Medulla oblongata (tissue), 1 donor: Measurements from ENCODE around the gene INPP5D.
A peak's percentile ranks its signal among the peaks of the same experiment; 100 is the strongest.
"Not testable (repeated sequence)": the region's sequence is repeated elsewhere in the genome, so short reads cannot be mapped to it uniquely, and the experiment has no call there.

Experiments
- DNase-seq: peaks from one replicate; pipeline ENCODE4 v3.0.0-alpha.2; 2015; ENCODE audit errors: extremely low spot score

Gene INPP5D

DNA sequence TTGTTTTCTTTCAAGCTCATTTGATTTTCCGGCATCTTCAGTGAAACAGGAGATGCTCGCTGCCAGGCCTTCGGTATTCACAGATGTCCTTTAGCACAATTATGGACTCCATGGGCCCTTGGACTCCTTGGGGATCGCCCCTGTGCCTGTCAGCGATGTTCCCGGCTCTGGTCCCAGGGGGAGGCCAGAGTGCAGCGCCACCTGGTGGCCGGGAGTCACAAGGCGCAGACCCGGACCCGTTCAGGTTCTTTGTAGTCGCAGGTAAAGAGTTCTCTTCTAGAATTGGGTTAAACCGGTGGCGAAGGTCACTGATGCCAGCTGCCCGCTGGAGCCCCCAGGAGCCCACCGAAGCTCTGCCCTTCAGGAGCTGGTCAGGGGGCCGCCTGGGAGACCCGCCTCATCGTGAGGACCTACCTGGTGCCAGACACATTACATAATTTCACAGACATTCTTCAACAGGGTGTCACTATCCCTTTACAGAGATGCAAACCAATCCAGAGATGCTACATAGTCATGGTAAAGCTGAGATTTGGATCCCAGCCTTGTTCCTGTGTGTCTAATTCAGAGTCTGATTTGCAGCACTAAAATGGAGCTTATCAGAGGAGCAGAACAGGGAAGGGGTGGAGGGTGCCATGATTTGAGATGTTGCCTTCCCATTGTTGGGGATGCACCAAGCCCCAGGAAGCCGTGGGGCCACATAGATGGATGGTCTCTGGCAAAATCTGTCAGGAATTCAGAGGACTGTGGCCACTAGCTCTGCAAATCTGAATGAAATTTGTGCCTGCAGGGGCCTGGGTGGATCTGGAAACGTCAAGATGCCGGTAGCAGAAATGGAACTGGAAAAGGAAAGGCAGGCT is 6.0 kb upstream of the INPP5D start:
- DNase-seq = peak; percentile 64

DNA sequence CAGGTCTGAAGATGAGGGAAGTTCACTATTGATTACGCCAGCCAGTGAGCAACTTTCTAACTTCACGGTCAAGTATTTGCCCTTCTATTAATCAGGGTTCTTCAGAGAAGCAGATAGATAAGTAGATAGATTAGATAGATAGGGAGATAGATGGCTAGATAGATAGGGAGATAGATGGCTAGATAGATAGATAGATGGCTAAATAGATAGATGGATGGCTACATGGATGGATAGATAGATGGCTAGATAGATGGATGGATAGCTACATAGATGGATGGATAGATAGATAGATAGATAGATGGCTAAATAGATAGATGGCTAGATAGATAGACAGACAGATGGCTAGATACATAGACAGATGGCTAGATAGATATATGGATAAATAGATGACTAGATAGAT is 4.8 kb upstream of the INPP5D start:
- no peak for DNase-seq

DNA sequence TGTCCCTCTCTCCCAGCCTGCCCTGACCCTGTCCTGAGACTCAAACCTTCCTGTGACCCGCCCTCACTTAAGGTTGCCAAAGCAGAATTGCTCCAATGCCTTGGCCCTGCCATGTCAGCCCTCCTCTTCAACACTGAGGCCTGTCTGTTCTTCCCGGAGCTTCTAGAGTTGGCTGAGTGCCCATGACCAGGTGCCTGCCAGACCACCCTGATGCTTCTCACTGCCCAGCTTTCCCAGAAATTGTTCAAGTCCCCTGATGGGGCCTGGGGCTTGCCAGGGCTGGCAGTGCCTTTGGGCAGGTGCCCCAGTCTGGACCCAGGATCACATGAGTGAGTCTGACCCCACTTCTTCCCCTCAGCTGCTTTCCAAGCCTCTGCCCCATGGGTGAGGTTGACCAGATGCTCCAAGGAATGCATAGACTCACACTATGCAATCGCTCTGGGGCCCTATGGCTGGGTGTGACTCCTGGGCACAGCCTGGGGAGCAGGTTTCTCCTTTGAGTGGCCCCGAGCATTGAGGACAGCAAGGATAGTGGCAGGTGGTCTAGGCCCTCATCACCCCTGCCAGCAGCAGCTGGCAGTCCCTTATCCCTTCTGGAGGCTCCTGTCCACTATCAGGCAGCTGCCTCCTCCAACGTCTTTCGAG is 3.1 kb upstream of the INPP5D start:
- DNase-seq = no peak

DNA sequence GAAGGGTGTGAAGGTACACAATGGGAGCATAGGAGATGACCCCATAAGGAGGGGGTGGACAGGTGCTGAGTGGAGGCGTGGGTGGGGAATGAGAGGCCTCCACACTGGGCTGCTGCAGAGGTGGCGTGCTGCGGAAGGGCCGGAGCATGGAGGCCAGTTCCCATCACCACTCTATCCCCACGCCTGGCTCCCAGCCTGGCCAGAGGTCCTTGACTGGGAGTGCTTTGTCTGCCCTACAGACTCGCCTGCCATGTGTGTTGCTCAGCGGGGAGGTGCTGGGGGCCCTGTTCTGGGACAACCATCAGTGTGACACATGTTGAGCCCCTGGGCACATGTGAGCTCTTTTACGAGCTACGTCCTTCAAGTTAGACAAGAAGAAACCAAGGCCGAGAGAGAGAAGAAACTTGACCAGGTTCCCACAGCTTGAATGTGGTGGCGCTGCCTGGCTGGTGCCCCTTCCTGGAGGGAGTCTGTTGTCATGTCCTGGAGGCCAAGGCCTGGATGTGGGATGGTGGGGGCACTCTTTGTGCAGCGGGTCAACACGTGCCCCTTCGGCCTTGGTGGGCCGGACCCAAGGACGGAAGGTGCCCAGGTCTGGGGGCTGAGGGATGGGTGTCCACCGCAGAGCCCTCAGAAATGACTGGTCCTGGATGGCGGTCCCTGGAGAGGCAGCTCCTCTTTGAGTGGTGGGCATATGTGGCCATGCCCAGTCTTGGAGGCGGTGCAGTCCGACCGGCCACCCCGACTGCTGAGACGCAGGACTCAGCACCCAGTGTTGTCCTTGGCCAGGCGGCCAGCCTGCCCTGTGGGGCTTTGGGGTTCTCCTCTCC is 1.2 kb upstream of the INPP5D start:
- no peak for DNase-seq

DNA sequence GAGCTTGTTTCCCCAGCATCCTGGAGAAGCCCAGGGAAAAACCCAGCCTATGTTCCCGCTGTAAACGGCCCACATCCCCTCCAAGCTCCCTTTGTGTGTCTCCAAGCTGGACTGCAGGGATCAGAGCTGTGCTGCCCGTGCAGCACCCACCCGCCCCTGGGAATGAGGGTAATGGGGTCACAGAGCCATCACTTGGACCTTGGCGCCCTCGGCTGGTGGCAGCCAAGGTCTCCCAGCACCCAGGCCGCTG is 670 bp upstream of the INPP5D start:
- DNase-seq = no peak

DNA sequence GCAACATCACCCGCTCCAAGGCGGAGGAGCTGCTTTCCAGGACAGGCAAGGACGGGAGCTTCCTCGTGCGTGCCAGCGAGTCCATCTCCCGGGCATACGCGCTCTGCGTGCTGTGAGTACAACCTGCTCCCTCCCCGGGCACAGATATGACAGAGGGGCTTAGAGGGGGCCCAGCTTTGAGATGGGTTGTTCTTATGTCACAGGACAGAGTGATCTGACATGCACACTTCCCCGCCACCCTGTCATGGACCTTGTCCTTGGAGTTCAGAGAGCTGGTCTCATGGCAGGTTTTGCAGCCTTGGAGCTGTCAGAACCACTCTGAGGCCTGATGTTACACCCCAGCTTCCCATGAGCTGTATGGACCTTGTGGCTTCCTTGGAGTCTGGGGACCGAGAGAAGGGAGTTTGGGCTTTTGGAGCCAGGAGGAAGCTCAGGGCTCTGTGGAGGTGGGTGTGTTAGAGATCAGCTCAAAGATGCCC is 398 bp downstream of the INPP5D start:
- DNase-seq = no peak

DNA sequence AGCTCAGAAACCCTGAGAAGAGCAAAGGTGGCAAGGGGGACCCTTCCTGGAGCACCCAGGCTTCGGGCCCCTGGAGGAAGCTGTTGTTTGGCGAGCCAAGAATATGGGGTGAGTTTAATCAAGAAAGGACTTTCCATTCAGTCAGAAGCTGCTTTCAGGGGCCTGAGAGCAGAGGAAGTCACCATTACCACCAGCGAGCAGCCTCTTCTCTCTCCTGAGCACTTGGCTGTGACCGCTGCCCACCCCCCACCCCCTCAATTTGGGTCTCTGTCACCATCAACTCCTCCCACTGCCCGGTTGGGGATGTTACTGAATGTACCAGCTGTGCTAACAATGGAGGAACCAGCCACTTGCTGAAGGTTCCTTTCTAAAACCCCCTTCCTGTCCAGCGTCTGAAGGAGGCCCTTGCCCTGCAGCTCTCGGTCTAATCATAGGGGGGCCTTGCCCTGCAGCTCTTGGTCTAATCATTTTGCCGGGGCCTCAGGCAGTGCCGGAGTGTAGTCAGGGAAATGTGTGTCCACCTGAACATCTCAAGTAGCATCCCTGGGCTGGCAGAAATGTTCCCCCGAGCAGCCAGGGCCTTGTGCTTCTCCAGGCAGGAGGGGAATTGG is 943 bp downstream of the INPP5D start:
- no peak for DNase-seq

DNA sequence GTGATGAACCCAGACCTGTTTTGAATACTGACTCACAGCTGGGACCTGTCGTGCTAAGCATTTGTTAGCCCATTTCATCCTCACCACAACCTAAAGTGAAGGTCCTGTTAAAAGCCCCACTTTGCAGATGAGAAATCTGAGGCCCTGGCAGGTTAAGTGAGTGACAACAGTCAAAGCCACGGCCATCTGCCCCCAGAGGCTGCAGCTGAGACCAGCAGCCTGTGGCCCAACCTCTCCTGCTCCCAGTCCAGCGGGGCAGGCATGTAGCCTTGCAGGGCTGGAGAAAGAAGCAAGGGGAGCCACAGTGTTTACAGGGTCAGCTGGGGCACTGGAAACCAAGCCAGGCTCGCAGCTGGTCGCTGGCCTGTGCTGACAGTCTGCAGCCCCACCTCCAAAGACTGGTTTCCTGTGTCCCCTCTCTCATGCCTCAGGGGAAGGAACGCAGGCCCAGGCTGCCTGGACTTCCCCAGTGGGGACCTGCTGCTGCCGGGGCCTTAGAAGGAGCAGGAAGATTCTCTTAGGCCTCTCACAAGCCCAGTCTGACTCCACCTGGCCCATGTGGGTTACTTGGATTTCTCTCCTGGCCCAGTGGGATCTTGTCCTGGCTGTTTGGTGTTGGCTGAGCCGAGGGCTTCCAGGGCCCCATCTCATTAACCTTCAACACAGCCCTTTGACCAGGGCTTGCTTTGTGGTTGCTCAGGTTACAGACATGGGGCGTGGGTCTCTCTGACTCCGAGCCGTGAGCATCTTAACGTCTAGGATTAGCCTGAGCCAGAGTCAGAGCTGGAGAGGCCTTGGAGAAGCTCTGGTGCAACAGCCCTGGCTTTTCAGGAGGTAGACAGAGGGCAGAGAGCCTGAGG is 1.7 kb downstream of the INPP5D start:
- peak; percentile 46 for DNase-seq

DNA sequence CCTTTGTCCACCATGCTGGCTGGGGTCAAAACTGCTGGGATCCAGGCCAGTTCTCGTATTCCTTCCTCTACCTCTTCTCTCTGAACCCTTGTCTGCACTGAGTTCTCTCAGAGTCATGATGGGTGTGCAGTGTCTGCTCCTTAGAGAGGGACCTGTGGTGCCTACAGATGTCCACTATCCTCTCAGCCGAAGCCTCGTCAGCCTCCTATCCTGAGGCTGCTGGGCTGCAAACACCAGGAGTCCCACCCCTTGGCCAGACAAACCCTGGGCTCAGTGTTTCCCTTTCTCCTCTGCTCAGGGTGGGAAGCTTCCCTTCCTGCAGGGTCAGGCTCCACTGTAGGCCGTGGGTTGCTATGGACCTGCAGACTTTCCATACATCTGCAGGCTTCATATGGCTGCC is 2.3 kb downstream of the INPP5D start:
- no peak for DNase-seq

DNA sequence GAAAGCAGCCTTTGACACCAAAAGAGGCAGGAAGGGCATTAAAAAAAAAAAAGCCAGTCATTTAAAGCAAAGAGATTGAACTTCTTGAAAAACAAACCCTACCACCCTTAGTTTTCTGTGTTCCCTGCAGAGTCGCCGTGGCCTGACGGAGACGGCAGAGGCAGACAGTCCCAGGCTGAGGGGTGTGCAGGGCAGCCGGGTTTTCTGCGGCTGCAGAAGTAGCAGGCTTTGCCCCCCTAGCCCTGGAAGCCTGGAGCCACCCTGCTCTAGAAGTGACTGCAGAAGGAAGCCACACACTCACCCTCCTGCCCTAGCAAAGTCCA is 2.8 kb downstream of the INPP5D start:
- no peak for DNase-seq

DNA sequence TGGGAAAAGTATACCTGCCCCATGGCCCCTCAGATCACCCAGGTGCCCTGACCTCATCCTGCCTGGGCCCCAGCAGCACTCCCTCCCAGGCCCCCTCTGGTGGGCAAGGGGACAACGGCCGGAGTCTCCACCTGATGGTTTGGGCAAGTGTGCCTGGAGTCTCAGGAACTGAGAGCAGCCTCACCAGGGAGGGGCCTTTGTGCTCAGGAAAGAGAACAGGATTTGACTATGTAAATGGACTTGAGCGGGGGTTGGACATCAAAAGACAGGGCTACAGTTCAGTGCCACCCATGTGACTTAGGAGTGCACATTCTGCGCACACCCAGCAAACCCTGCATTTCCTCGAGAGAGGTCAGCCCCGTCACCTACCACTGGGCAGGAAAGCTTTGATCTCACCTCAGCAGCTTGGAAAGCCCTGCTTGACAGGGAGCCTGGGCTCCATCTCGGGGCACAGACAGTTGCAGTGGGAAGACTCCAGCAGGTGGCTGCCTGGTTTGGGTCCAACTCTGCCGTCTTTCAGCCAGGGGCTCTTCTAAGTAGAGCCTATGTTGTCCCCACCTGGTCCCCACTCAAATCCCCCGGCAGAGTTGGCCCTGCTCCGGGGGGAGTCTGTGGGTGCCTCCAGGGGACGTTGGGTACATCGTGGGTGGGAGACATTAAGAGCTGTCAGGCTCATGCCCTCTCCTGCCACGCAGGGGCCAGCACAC is 3.3 kb downstream of the INPP5D start:
- no peak for DNase-seq

DNA sequence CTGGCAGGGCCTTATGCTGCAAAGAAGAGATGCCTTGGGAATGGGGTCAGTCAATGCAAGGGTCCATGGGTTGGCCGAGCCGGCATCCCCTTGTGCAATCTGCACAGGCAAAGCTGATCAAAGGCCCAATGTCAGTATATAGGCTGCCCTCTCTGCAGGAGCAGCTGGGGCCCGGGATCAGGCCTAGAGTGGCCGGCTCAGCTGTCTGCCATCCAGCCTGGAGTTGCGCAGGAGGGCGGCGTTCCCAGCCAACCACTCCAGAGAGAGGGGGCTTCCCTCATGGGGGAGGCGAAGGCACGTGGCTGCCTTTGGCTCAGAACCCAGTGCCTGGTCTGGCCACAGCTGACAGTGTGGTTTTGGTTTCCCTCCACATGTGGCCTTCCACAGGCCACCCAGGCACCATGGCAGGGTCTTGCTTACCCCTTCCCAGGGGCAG is 3.9 kb downstream of the INPP5D start:
- no peak for DNase-seq

DNA sequence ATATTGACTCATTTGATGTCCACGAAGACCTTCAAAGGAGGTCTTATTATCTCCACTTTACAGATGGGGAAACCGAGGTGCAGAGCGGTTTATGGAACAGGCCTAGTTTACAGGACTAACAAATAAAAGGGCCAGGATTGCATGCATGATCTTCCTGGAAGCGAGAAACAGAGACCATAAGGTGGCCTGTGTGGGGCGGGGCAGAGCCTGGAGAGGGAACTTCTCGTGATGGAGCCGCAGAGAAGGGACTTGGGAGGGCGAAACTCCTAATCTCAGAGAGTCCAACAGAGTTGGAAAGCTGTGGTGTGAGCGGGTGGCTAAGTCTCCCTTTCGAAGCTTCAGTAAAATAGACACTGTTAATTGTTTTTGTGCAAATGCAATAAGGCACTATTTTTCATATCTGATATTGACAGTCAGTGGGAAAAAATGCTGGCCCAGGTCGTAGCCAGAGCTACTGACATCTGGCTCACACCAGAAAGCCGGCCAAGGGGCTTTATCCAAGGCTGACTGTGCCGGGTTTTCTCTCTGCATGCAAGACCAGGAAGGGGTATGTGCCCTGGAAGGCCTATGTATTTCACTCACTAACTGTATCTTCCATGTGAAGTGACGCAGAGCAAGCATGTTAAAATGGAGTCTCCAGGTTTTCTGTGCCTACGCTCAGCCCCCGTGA is 4.5 kb downstream of the INPP5D start:
- DNase-seq = no peak

DNA sequence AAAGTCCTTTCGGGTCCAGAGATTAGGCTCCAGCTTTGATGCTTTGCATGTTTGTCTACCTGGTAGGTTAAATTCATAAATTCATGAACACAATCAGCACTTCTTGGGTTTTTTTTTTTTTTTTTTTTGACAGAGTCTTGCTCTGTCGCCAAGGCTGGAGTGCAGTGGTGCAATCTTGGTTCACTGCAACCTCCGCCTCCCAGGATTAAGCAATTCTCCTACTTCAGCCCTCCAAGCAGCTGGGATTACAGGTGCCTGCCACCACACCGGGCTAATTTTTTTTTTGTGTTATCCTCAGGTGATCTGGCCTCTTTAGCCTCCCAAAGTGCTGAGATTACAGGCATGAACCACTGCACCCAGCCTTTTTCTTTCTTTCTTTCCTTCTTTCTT is 5.1 kb downstream of the INPP5D start:
- DNase-seq = not testable (repeated sequence)

DNA sequence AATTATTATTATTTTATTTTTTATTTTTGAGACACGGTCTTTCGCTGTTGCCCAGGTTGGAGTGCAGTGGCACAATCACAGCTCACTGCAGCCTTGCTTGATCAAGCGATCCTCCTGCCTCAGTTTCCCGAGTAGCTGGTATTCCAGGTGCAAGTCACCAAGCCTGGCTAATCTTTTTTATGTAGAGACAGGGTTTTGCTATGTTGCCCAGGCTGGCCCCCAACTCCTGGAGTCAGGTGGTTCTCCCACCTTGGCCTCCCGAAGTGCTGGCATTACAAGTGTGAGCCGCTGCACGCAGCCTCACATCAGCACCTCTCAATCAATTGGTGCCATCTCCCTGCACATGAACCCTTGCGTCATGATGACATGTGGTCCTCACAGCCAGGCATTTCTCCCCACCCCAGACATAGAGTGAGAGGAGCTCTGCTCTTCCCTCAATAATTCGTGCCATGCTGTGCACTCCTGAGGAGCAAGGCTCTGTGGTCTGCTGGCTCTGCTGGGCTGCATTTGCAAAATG is 5.9 kb downstream of the INPP5D start:
- no peak for DNase-seq

DNA sequence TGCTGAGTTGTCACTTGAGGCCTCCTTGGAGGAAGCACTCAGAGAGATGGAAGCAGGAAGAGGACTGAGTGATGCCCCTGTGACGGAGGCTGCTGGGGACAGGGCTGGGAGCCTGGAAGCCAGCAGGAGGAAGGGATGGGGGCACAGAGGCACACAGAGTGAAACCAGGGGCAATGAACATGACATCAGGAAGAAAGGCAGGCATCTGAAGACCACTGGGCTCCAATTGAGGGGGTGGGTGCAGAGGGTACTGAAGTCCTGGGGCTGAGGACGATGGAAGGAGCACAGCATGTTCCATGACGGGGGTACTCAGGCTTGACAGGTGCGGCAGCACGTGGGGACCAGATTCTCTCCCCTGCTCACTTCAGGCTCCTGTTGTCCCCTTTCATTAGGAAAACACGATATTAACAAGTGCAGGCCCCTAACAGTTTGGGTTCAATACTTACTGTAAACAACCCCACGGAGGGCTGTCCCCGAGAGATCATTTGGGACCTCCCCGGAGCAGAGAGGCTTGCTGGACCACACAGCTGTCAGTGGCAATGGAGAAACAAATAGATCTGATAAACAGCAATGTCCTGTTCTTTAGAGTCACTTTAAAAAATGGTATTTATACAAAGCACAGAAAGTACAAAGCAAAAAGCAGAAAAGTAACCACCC is 8.7 kb downstream of the INPP5D start:
- no peak for DNase-seq

DNA sequence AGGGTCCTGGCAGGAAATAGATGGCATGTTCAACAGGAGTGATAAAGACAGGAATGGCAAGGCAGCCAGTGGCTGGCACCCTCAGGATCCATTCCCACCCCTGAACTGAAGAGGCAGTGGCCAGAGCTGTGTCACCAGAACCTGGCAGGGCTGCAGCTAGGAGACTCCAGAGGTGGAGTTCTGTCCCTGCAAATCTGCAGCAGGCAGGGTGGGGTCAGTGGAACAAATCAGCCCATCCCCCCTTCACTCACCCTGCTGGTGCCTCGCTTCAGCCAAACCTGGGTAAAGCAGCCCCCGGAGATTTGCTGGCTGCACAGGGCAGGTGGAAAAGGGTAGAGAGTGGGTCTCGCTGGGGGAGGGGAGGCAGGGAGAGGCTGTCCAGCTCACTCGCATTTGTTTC is 12.7 kb downstream of the INPP5D start:
- DNase-seq = no peak

DNA sequence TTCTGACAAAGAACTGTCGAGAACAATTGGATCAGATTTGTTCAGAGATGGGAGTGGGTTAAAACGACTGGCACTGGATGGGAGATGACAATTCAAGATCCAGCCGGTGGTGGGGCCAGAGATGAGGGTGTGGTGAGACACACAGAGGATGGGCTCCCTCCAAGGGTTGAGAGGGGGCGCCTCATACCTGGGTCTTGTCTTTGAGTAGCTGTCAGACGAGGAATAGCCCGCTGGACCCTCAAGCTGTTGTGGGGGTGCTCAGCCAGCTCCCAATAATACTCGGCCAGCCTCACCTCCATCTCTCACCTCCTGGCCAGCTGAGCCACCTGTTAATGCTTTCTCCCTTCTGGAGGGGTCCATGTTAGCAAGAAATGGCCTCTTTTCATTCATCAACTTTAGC is 14.0 kb downstream of the INPP5D start:
- DNase-seq = no peak

DNA sequence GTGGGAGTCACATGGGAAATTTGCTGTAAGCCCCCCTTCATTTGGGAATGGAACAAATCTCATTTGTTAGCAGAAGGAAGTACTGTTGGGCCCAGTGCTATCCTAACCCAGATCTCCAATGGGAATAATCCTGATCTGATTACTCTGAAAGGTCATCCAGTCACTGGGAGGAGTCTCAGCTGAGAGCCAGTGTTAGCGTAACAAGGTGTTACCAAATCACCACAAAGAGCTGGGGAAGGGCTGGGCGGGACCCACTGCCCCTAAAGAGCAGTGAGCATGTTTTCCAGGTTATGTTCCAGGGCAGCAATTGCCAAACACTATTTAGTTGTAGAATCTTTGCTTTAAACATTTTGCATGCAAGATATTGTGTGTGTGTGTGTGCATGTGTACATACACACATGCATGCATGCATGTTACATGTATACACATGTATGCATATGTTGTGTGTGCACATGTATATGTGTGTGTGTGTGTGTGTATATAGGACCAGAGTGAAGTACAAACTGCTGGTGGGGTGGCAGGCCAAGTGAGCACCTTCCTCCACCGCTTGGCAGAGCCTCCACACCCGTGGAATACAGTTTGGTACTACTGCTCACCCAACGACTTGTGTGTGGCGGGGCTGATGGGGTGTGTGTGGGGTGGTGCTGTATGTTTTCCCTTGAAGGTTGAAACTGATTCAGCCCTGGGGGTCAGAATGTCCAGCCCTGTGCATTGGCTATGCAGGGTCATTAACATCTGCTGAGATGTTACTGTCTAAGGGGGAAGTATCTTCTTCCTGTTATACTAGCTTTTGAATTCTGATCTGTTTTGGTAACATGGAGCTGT is 15.2 kb downstream of the INPP5D start:
- no peak for DNase-seq
